NCI-H2029 treated with DMSO at 0.1 percent for 48 hours (cell line): ENCODE results near the gene PLEKHG3.
"Not testable (repeated sequence)": the region's sequence is repeated elsewhere in the genome, so short reads cannot be mapped to it uniquely, and the experiment has no call there.

Source experiments
- DNase-seq: peaks from one replicate; lab custom pipeline; 2025; lab: John Stamatoyannopoulos, UW

PLEKHG3 gene

GRCh38 chr14:64688031-64688430 is 16.2 kb upstream of the PLEKHG3 start:
- no peak for DNase-seq

- DNase-seq, result no peak
Observed at GRCh38 chr14:64688811-64689281, 15.4 kb upstream of the PLEKHG3 start.

DNA sequence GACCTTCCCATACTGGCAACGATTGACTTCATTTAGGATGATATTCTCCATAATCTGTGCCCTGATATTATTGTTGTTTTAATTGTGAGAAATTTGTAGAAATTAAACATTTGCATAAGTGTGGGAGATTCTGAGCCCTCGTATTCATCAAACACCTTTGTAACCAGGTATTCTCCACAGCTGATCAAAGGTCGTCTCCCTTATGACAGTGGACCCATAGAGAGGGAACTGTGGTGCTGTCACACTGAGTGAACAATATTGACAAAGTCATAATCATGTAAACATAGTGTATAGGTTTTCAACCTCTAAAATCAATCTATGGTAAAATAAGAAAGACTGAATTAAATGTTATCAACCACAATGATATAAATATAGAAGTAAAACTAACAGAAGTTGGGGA is 14.9 kb upstream of the PLEKHG3 start:
- no peak for DNase-seq

DNA sequence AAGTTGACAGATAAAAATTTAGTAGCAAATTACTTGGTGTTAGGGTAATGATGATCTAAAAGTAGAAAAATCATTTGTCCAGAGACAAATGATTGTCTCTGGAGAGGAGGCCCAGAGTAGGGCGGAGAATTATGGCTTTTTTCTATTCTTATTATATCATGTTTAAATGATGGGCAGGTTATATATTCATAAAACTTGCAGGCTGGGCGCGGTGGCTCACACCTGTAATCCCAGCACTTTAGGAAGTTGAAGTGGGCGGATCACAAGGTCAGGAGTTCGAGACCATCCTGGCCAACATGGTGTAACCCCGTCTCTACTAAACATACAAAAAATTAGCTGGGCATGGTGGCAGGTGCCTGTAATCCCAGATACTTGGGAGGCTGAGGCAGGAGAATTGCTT is 13.6 kb upstream of the PLEKHG3 start:
- DNase-seq, result not testable (repeated sequence)

- no peak for DNase-seq
Observed at GRCh38 chr14:64691376-64691775, 12.8 kb upstream of the PLEKHG3 start.

DNA sequence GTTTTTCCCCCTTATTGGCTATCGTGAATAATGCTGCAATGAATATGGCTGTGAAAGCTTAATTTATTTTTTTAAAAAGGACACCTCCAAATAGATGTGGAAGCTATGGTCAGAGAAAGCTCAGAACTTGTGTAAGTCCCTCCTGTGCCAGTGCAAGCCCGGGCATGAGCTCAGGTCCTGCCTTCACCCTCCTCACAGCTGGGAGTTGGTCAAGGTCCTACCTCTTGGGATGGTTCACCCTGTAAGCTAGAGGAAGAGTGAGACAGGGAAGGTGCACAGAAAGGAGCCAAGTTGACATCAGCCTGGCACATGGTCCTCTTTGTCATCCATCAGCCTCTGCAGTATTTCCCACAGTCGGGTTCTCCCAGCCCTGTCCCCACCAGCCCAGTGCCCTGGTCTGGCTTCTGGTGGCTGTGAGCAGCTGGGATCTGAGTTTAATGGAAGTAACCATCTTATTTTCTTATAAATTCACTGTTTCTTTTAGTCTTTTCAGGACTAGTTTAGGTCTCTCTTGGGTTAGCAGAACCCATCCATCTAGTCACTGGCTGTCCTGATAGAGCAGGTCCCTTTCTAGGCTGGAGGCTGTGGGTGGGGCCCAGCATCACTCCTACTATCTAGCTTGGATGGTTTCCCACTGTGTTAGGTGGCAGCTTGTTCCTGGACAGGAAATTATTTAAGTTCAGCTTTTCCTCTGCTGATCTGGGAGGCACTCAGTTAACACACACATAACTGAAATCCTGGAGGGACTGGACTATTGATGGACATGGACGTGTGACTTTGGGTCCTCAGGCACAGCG is 11.8 kb upstream of the PLEKHG3 start:
- DNase-seq, result no peak

DNA sequence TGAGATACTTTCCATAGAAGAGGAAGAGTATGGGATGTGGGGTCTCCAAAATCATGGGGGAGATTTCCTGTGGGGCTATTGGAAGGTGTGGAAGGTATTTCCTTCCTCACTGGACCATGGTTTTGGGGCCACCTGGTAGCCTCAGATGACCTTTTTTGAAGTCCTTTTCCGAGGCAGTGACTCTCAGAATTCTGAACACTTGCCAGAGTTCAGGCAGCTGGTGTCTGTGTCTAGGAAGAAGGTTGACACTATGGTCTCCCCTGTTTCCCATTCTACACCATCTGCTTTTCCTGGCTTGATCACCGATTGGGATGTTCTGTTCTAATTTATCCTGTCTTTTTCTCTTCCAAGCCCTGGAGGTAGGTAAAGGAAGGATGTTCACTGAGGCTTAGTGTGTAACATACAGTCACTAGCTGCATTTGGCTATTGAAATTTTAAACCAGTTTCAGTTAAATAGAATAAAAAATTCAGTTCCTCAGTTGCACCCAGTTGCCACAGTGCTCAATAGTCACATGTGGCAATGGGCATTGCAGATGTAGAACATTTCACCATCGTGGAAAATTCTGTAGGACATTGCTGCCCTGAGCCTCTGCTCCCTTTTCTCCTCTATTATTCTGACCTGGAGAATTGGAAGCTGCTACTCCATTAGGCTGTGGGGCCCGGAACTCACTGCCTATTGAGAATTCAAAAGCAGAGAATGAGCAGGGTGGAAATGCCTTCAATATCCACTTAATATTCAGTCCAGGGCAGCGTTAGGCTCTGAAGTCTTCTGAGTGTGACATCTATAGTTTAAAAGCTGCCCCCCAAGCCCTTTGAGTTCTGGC is 11.0 kb upstream of the PLEKHG3 start:
- DNase-seq, result no peak

DNA sequence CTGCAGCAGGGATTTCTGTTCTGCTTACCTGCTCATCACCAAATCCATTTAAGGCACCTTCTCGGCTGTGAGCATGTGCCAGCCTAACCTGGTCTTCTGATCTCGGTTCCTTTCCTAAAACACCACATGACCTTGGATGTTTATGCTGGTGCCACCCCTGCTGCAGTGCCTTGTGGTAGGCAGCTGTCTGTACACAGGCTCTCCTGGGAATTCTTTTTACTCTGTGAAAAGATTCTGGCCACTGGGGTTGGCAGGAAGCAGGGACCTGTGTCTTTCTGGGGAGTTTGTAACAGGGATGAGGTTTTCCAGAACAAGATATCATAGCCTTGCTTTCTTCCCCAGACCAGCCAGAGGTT is 10.4 kb upstream of the PLEKHG3 start:
- no peak for DNase-seq

GRCh38 chr14:64695071-64695470 is 9.2 kb upstream of the PLEKHG3 start:
- DNase-seq, result no peak

GRCh38 chr14:64696355-64696857 is 7.8 kb upstream of the PLEKHG3 start:
- no peak for DNase-seq

DNA sequence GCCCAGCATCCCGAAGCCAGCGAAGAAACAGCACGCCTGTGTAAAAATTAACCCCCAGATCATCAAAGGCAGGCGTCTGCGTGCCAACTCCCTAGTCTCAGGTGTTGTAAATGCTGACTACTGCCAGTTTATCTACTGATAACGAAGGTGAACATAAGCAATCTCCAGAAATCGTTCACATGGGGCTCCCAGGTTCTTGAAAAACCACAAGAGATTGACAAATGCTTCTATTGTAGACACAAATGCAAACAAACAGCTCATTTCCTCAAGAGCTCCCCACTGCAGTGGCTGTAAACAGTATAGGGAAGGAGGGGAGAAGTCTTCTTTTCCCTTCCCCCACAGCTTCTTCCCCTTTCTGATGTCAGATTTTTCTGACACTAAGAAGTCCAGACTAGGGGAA is 5.3 kb upstream of the PLEKHG3 start:
- DNase-seq, result no peak

GRCh38 chr14:64700290-64700689 is 3.9 kb upstream of the PLEKHG3 start:
- no peak for DNase-seq

- DNase-seq, result no peak
Observed at GRCh38 chr14:64700894-64701293, 3.3 kb upstream of the PLEKHG3 start.

GRCh38 chr14:64701660-64702059 is 2.6 kb upstream of the PLEKHG3 start:
- no peak for DNase-seq

DNA sequence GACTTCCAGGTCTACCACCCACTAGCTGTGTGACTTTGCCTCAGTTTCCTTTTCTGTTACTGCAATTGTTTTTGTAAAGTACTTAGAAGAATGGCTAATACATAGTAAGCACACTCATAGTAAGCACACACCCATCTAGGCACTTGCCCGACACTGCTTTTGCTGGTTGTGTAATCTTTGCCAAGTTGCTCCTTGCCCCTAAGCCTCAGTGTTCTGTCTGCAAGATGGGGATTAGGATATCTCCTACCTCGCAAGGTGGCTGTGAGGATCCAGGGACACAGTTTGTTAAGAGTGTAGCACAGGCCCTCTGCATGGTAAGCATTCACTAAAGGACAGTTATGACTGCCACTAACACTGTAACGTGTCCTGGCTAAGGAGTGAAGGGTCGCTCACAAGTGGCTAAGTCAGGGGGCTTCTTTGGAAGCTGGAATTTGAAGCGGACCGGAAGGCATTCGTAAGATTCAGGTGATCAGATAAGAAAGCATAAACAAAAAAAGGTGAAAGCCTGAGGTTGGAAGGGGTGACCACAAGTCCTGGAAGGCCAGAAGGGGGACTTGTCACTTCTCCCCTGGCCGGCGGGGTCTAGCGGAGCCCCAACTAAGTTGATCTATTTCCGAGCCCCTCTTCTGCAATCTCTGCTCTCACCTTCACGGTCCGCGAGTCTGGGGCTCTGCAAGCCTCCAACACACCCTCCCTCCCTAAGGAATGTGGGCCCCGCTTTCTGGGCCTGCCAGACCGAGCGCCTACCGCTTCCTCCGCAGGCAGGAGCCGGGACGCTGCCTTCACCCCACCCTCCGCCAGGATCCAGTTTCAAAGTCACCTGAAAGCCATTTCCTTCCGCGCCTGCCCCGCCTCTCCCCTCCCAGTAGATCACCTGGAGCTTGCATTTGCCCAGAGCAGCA is 1.5 kb upstream of the PLEKHG3 start:
- no peak for DNase-seq

- no peak for DNase-seq
Observed at GRCh38 chr14:64703395-64704142, 655 bp upstream of the PLEKHG3 start.

DNA sequence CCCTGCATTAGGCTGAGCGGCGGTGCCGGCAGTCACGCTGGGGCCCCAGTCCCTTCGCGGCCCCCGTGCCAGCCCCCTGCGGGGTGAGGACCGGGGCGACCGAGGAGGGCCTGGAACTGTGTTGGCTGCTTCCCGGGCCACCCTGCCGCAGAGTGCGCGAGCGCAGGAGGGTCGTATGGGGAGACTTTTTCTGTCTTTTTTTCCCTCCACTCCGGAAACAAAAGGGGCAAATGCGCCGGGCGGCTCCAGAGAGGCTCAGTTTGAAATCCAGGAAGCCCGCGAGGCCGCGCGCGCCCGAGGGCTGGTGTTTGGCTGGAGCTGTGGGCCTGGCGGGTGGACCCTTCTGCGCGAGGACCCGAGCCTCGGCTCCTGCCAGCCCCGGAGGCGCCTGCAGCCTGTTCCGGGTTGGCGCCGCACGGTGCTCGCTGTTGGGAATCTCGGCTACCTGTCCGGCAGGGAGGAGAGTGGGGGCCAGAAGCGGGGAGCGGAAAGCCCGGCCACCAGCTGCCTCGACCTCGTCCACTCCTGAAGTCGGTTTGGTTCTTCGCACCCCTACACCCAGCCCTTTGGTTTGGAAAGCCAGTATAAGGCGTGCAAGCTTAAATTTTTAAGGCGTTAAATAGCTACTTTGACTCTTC is 638 bp downstream of the PLEKHG3 start:
- no peak for DNase-seq

DNA sequence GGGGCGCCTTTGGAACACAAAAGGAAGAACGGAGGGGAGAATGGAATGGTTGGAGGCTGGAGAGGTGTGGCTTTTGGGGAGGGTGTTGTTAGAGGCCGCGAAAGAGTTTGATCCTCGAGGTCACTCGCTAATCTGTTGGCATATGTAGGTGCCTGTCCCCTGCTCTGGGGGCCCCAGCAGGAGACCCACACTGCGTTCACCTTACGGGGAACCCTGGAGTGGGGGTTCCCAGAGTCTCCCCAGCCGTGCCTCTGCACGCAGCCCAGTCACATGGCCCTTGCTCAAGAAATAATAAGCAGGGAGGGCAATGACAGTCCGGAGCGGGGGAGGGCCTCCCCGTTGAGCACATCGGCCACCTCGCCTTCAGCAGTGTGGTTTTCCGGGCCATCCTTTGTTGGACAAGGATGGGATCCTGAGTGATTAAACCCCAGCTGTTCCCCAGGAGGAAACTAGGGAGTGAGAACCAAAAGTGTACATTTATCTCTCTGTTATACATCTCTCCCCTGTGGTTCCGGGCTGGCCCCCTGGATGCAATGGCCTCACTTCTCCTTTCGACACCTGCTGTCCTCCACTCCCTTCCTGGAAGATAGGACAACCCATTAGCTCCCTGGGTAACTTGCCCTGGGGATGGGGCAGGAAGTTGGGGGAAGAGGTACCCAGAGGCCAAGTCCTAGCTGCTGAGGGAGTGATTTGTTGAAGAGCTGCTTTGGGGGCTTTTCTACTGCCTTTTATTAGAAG is 1.3 kb downstream of the PLEKHG3 start:
- no peak for DNase-seq

DNA sequence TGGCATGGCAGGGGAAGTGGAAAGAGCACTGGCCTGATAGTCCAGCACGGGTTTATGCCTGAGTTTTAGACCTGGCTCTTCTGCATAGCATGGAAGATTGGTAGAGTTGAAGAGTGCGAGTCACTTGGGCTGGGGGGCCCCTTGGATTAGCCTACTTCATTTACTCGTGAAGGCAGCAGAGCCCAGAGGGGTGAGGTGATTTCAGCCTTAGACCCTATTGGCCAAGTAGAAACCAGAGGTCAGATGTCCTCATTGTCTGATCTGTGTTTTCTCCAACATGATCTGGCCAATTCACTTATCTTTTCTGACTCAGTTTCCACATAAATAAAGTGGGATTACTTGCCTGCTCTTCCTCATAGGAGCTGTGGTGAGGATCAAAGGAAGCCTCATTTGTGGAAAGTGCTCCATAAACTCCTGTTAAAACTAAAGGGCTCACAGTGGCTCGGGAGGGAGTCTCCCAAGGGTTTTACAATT is 1.9 kb downstream of the PLEKHG3 start:
- DNase-seq, result no peak

DNA sequence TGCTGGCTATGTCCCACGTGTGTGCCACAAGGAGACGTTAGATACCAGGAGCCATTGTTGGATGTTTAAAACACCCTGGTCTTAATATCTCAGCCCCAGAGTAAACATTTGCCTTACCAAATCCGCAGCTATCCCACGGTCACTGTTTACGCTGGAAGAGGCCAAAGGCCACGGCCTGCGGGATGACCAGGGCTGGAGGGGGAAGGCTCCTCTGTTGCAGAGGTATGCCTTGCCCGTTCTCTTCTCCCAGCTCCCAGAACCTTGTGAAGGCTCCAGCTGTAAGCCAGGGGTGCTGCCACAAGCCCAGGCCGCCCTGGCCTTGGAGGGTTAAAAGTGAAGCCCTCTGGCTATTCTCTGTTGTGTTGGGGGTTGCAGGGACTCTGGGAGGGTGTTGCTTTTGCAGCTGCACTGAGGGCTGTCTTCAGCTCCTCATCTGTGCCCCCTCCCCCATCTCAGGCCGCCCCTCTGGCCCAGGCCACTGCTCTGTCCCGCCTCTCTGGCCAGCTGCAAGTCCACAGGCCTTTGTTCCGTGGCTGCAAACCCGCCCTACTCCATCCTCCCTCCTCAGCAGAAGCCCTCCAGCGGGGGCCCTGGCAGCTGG is 2.5 kb downstream of the PLEKHG3 start:
- no peak for DNase-seq
